Bronchial epithelial cell (primary cell): ENCODE data around the gene PLA2G15. TPM values are rescaled to one million over a fixed set of nuclear protein-coding genes. Genes with fewer than 3 reads are reported as not detected.
A peak's percentile ranks its signal among the peaks of the same experiment; 100 is the strongest.

ENCODE experiments used
- DNase-seq: peaks from one replicate; pipeline ENCODE4 v3.0.0-alpha.2; 2010; ENCODE audit warnings: low read depth
- FAIRE-seq: peaks from 2 replicates; lab custom pipeline; 2011; peaks lifted over from hg19 to GRCh38; lab: Jason Lieb, UNC
- H3K27me3 ChIP-seq: 2 replicates; pipeline ENCODE4 v1.5.1; 2011; ENCODE audit warnings: low read length; ENCODE audit not compliant: control insufficient read depth, insufficient read depth
- H3K36me3 ChIP-seq: 2 replicates; pipeline ENCODE4 v1.5.1; 2011; ENCODE audit warnings: low read length; ENCODE audit not compliant: control insufficient read depth, insufficient read depth
- H3K4me3 ChIP-seq: 2 replicates; pipeline ENCODE4 v1.5.1; 2011; ENCODE audit warnings: mild to moderate bottlenecking, low read depth, low read length, control low read depth
- CTCF ChIP-seq: IDR thresholded peaks from 2 replicates; pipeline ENCODE4 v1.5.1; 2011; ENCODE audit warnings: mild to moderate bottlenecking, moderate library complexity, low read length, control low read depth, inconsistent platforms; ENCODE audit not compliant: insufficient read depth, severe bottlenecking
- total RNA-seq: library from RNA; depleted of rRNA; stranded (reverse); fragments of >200 nt; gene quantifications from 2 replicates; pipeline ENCODE4 v1.2.1, GENCODE V29; 2014

The PLA2G15 gene
- total RNA-seq, 1 donor from 2014 or later, result 8.2 TPM

GRCh38 chr16:68214726-68215125 is 30.4 kb upstream of the PLA2G15 start:
- DNase-seq, result no peak
- no peaks in the 10 kb centered on the region for H3K27me3 ChIP-seq
- no peaks in the 10 kb centered on the region for H3K36me3 ChIP-seq
- no peak for TF ChIP-seq CTCF
- H3K4me3 ChIP-seq, result no peak overlapping the region
- FAIRE-seq, result no peak

- Histone ChIP-seq H3K36me3 (no peaks in the 10 kb centered on the region), H3K27me3 (no peaks in the 10 kb centered on the region), H3K4me3 (no peak overlapping the region)
- no peak for TF ChIP-seq CTCF
- DNase-seq, result no peak
- FAIRE-seq, result no peak
Observed at GRCh38 chr16:68215302-68215701, 29.9 kb upstream of the PLA2G15 start.

GRCh38 chr16:68216240-68216639 is 28.9 kb upstream of the PLA2G15 start:
- no peak for TF ChIP-seq CTCF
- FAIRE-seq, result no peak
- H3K36me3 ChIP-seq, result peaks cover 2% of the 10 kb centered on the region

GRCh38 chr16:68217506-68217905 is 27.7 kb upstream of the PLA2G15 start:
- no peaks in the 10 kb centered on the region for H3K27me3 ChIP-seq
- no peak for DNase-seq
- FAIRE-seq, result no peak
- H3K36me3 ChIP-seq, result peaks cover 2% of the 10 kb centered on the region
- no peak for TF ChIP-seq CTCF
- no peak overlapping the region for H3K4me3 ChIP-seq

More at GRCh38 chr16:68216240-68216639, 28.9 kb upstream of the PLA2G15 start:
- Histone ChIP-seq H3K27me3 (no peaks in the 10 kb centered on the region), H3K4me3 (no peak overlapping the region)
- DNase-seq, result peak; percentile 35

- DNase-seq, result no peak
- no peak for FAIRE-seq
- H3K36me3 ChIP-seq, result peaks cover 2% of the 10 kb centered on the region
- H3K27me3 ChIP-seq, result no peaks in the 10 kb centered on the region
- no peak for TF ChIP-seq CTCF
- H3K4me3 ChIP-seq, result no peak overlapping the region
Observed at GRCh38 chr16:68219725-68220351, 25.3 kb upstream of the PLA2G15 start.

- no peaks in the 10 kb centered on the region for H3K27me3 ChIP-seq
- no peak for FAIRE-seq
- peaks cover 2% of the 10 kb centered on the region for H3K36me3 ChIP-seq
- DNase-seq, result no peak
- TF ChIP-seq CTCF, result no peak
- H3K4me3 ChIP-seq, result no peak overlapping the region
Observed at GRCh38 chr16:68223072-68223471, 22.1 kb upstream of the PLA2G15 start.
